HEK293 (cell line): ENCODE data around the gene PMEL.

ENCODE experiments used
- SETDB1 ChIP-seq: IDR thresholded peaks from one replicate; pipeline ENCODE4 v1.6.1; 2017; ENCODE audit warnings: mild to moderate bottlenecking, low read length, moderate library complexity, mixed read lengths; ENCODE audit not compliant: insufficient read length
- ZBTB7A ChIP-seq: fragments of 450-650 bp; formaldehyde crosslinking; IDR thresholded peaks from 2 replicates; pipeline ENCODE4 v1.5.1; 2016; ENCODE audit warnings: low read depth, missing biosample characterization, missing genetic modification characterization
- ZNF202 ChIP-seq: fragments of 450-650 bp; formaldehyde crosslinking; IDR thresholded peaks from 2 replicates; pipeline ENCODE4 v1.5.1; 2016; ENCODE audit warnings: missing biosample characterization, missing genetic modification characterization, borderline replicate concordance
- TF ChIP-seq, protein P1 (sequence below): fragments of 450-650 bp; formaldehyde crosslinking; IDR thresholded peaks from 2 replicates; pipeline ENCODE4 v1.5.1; 2016; ENCODE audit warnings: missing biosample characterization, missing genetic modification characterization
- TF ChIP-seq, protein P2 (sequence below): fragments of 450-650 bp; formaldehyde crosslinking; IDR thresholded peaks from 2 replicates; pipeline ENCODE4 v1.5.1; 2016; ENCODE audit warnings: missing biosample characterization, missing genetic modification characterization, low read depth

DNA sequence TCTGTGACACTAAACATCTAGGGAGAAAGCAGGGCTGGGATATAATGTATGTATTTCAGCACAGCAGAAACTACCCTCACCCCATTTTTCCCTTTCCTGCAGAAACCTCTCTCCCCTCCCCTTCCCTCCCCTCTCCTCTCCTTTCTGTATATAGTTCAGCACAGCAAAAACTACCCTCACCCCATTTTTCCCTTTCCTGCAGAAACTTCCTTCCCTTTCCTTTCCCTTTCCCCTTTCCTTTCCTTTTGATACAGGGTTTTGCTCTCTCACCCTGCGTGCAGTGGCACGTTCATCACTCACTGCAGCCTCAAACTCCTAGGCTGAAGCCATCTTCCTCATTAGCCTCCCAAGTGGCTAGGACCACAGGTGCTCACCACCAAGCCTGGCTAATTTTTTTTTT is 2.1 kb downstream of the PMEL start:
- TF ChIP-seq ZBTB7A (tag by site-specific recombination) = no peak
- TF ChIP-seq, protein P1, sequence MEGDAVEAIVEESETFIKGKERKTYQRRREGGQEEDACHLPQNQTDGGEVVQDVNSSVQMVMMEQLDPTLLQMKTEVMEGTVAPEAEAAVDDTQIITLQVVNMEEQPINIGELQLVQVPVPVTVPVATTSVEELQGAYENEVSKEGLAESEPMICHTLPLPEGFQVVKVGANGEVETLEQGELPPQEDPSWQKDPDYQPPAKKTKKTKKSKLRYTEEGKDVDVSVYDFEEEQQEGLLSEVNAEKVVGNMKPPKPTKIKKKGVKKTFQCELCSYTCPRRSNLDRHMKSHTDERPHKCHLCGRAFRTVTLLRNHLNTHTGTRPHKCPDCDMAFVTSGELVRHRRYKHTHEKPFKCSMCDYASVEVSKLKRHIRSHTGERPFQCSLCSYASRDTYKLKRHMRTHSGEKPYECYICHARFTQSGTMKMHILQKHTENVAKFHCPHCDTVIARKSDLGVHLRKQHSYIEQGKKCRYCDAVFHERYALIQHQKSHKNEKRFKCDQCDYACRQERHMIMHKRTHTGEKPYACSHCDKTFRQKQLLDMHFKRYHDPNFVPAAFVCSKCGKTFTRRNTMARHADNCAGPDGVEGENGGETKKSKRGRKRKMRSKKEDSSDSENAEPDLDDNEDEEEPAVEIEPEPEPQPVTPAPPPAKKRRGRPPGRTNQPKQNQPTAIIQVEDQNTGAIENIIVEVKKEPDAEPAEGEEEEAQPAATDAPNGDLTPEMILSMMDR (tag by site-specific recombination) = no peak
- TF ChIP-seq ZNF202 (tag by site-specific recombination) = no peak
- no peak for TF ChIP-seq SETDB1
- TF ChIP-seq, protein P2, sequence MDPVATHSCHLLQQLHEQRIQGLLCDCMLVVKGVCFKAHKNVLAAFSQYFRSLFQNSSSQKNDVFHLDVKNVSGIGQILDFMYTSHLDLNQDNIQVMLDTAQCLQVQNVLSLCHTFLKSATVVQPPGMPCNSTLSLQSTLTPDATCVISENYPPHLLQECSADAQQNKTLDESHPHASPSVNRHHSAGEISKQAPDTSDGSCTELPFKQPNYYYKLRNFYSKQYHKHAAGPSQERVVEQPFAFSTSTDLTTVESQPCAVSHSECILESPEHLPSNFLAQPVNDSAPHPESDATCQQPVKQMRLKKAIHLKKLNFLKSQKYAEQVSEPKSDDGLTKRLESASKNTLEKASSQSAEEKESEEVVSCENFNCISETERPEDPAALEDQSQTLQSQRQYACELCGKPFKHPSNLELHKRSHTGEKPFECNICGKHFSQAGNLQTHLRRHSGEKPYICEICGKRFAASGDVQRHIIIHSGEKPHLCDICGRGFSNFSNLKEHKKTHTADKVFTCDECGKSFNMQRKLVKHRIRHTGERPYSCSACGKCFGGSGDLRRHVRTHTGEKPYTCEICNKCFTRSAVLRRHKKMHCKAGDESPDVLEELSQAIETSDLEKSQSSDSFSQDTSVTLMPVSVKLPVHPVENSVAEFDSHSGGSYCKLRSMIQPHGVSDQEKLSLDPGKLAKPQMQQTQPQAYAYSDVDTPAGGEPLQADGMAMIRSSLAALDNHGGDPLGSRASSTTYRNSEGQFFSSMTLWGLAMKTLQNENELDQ (tag by site-specific recombination) = no peak
